Esophagus squamous epithelium (tissue), 4 donors: ENCODE results near the gene SPOCK1.

Experiments
- POLR2A ChIP-seq, 4 donors: fragments of 450-650 bp; IDR thresholded peaks; one replicate each; pipeline ENCODE4 v1.6.1; 2017; ENCODE audit warnings: antibody characterized with exemption in 4 of 4, mild to moderate bottlenecking in 4 of 4, moderate library complexity in 3 of 4
- TF ChIP-seq, protein P1 (sequence below), 6 experiments: fragments of 450-650 bp in 4 of 6; fragments of 200-600 bp in 2 of 6; sonication (generic) in 2 of 6; IDR thresholded peaks; one replicate each; pipeline ENCODE4 v1.5.1; 2016 to 2019; ENCODE audit warnings: antibody characterized with exemption in 6 of 6, mild to moderate bottlenecking in 4 of 6, moderate library complexity in 4 of 6

GRCh38 chr5:137398751-137399150 is 100.4 kb downstream of the SPOCK1 start:
- TF ChIP-seq POLR2A (IDR thresholded peaks at IDR 0.05): no peak
- TF ChIP-seq, protein P1, sequence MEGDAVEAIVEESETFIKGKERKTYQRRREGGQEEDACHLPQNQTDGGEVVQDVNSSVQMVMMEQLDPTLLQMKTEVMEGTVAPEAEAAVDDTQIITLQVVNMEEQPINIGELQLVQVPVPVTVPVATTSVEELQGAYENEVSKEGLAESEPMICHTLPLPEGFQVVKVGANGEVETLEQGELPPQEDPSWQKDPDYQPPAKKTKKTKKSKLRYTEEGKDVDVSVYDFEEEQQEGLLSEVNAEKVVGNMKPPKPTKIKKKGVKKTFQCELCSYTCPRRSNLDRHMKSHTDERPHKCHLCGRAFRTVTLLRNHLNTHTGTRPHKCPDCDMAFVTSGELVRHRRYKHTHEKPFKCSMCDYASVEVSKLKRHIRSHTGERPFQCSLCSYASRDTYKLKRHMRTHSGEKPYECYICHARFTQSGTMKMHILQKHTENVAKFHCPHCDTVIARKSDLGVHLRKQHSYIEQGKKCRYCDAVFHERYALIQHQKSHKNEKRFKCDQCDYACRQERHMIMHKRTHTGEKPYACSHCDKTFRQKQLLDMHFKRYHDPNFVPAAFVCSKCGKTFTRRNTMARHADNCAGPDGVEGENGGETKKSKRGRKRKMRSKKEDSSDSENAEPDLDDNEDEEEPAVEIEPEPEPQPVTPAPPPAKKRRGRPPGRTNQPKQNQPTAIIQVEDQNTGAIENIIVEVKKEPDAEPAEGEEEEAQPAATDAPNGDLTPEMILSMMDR (IDR thresholded peaks at IDR 0.05): no peak
